Prostate gland (tissue), 2 donors: ENCODE results near the gene CEP112. TPM values are rescaled to one million over a fixed set of nuclear protein-coding genes. Genes with fewer than 3 reads are reported as not detected.

Experiments used
- DNase-seq: peaks from one replicate; pipeline ENCODE4 v3.0.0-alpha.2; 2019; ENCODE audit warnings: low spot score
- H3K27ac ChIP-seq, 2 donors: fragments of 200-600 bp; sonication (generic); 2 replicates each; pipeline ENCODE4 v1.5.1; 2017 to 2019
- H3K27me3 ChIP-seq: fragments of 200-600 bp; sonication (generic); replicated peaks from 2 replicates; pipeline ENCODE4 v1.5.1; 2019; ENCODE audit not compliant: insufficient read depth
- H3K36me3 ChIP-seq, 2 donors: fragments of 200-600 bp; sonication (generic); 1 replicate in 1 of 2; 2 replicates in 1 of 2; pipeline versions ENCODE4 v1.5.1 to v1.8.1; 2017 to 2019
- H3K4me1 ChIP-seq: fragments of 200-600 bp; sonication (generic); replicated peaks from 2 replicates; pipeline ENCODE4 v1.5.1; 2019
- H3K4me3 ChIP-seq, 2 donors: fragments of 200-600 bp; sonication (generic); 2 replicates each; pipeline ENCODE4 v1.5.1; 2017 to 2019
- H3K9me3 ChIP-seq: fragments of 200-600 bp; sonication (generic); 2 replicates; pipeline ENCODE4 v1.5.1; 2017
- POLR2A ChIP-seq: fragments of 450-650 bp; IDR thresholded peaks from one replicate; pipeline ENCODE4 v1.6.1; 2016; ENCODE audit warnings: antibody characterized with exemption, mild to moderate bottlenecking
- POLR2AphosphoS5 ChIP-seq: sonication (generic); formaldehyde crosslinking; IDR thresholded peaks from one replicate; pipeline ENCODE4 v1.6.1; 2017; ENCODE audit warnings: antibody characterized with exemption
- WGBS: methylation state at CpG from one replicate; pipeline ENCODE4 v1.1.5; 2018; 5-methylcytosine and 5-hydroxymethylcytosine counted together
- intact Hi-C: fragments of 100-400 bp; cut with DNase I; formaldehyde crosslinking; loops from one replicate; pipeline ENCODE4 v1.14.2; 2022
- total RNA-seq, 2 donors: library from RNA; depleted of rRNA; stranded (reverse); fragments of >200 nt; gene quantifications; one replicate each; pipeline ENCODE4 v1.1.0, GENCODE V29; 2016
- TF ChIP-seq, protein P1 (sequence below), 4 experiments: fragments of 200-600 bp in 2 of 4; fragments of 450-650 bp in 2 of 4; sonication (generic) in 2 of 4; IDR thresholded peaks; 1 replicate in 3 of 4; 2 replicates in 1 of 4; pipeline ENCODE4 v1.5.1; 2016 to 2019; ENCODE audit warnings: antibody characterized with exemption in 4 of 4, mild to moderate bottlenecking in 2 of 4, moderate library complexity in 2 of 4

Gene CEP112
- total RNA-seq, 2 donors from 2014 or later = 2.3 to 22.8 TPM

DNA sequence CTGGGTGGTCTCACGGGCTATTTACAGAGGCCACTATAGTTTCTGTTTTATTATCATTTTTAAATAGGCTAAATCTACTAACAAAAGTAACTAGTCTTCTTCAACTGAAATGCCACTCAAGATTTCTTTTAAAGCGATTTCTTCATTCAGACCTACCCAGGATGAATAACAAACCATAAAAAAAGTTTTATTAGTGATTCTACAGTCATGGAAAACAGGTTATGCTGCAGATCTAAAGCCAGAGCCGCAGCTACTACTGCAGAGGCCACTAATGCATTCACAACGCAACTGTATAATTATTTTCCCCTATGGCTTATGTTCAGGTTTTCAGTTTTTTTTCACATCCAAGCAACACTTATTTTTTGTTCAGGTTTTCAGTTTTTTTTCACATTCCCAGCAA, 494.3 kb downstream of the CEP112 start:
- H3K9me3 ChIP-seq = no peaks in the 10 kb centered on the region
- H3K36me3 ChIP-seq = no peaks in the 10 kb centered on the region
- TF ChIP-seq, protein P1, sequence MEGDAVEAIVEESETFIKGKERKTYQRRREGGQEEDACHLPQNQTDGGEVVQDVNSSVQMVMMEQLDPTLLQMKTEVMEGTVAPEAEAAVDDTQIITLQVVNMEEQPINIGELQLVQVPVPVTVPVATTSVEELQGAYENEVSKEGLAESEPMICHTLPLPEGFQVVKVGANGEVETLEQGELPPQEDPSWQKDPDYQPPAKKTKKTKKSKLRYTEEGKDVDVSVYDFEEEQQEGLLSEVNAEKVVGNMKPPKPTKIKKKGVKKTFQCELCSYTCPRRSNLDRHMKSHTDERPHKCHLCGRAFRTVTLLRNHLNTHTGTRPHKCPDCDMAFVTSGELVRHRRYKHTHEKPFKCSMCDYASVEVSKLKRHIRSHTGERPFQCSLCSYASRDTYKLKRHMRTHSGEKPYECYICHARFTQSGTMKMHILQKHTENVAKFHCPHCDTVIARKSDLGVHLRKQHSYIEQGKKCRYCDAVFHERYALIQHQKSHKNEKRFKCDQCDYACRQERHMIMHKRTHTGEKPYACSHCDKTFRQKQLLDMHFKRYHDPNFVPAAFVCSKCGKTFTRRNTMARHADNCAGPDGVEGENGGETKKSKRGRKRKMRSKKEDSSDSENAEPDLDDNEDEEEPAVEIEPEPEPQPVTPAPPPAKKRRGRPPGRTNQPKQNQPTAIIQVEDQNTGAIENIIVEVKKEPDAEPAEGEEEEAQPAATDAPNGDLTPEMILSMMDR (IDR thresholded peaks at IDR 0.05) = no peak
- peak; percentile 64 for TF ChIP-seq POLR2AphosphoS5
- TF ChIP-seq POLR2A = no peak
- H3K4me1 ChIP-seq = peaks cover 5% of the 10 kb centered on the region
- intact Hi-C loops = no loop called here
- peak; percentile 42 for DNase-seq
- WGBS = 32% methylated on average over 4 of the region's 4 CpGs
- H3K4me3 ChIP-seq = no peak overlapping the region
- H3K27me3 ChIP-seq = no peaks in the 10 kb centered on the region
- peak overlapping the region; percentile 56 to 71 for H3K27ac ChIP-seq

DNA sequence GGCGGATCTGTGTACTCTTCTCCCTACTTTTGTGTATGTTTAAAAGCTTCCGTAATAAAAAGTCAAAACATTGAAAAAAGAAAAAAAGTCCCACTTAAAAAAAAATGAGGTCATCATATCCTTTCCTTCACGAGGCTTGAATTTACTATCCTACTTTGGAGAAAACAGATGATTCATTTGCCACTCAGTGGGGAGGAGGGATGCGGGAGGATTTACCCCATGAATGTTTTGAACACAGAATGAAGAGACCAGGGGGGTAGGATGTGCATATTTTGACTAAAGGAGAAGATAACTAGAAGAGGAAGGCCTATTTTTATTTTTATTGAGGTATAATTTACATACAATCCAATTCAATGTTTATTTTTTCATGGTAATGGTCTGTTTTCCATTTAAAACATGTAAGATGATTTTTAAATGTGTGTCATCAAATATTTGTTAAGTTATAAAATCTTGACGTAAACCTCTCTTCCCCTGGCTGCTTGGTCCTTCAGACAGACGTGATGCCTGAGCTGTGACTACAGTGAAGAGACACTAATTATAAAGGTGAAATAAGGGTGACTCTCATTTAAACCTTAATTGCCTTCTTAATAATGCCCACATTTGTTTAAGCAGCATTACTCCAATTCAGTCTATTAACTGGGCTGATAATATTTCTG, 495.1 kb downstream of the CEP112 start:
- peaks cover 5% of the 10 kb centered on the region for H3K4me1 ChIP-seq
- H3K27me3 ChIP-seq = no peaks in the 10 kb centered on the region
- no peaks in the 10 kb centered on the region for H3K36me3 ChIP-seq
- TF ChIP-seq POLR2A = no peak
- peak; percentile 15 for TF ChIP-seq POLR2AphosphoS5
- TF ChIP-seq, protein P1 (IDR thresholded peaks at IDR 0.05) = no peak
- 30% methylated on average over 6 of the region's 6 CpGs for WGBS
- DNase-seq = no peak
- peak overlapping the region; percentile 56 to 71 for H3K27ac ChIP-seq
- no peak overlapping the region for H3K4me3 ChIP-seq
- intact Hi-C loops = no loop called here
- no peaks in the 10 kb centered on the region for H3K9me3 ChIP-seq

DNA sequence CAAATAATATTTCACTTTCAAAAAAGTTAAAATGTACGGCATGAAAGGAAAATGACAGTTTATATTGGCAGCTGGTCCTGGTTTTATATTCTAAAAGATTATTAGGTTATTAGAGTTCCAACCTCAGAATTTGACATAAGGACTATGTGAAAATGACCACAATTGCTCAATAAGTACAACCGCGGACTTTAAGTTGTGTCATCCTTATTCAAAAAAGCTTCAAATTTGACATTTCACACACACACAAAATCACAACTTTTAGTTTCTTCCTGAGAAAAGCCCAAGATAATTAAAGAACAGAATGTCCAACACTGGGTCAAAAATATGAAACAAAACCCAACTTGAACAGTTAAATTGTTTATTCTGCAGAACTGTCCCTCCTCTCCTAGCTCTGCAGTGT, 497.3 kb downstream of the CEP112 start:
- no peak overlapping the region for H3K27ac ChIP-seq
- H3K4me1 ChIP-seq = peaks cover 5% of the 10 kb centered on the region
- no peak for DNase-seq
- H3K4me3 ChIP-seq = no peak overlapping the region
- H3K9me3 ChIP-seq = no peaks in the 10 kb centered on the region
- TF ChIP-seq, protein P1 (IDR thresholded peaks at IDR 0.05) = no peak
- no peak for TF ChIP-seq POLR2AphosphoS5
- no peak for TF ChIP-seq POLR2A
- no peaks in the 10 kb centered on the region for H3K27me3 ChIP-seq
- intact Hi-C loops = no loop called here
- H3K36me3 ChIP-seq = no peaks in the 10 kb centered on the region
- WGBS = 66% methylated on average over 3 of the region's 3 CpGs

DNA sequence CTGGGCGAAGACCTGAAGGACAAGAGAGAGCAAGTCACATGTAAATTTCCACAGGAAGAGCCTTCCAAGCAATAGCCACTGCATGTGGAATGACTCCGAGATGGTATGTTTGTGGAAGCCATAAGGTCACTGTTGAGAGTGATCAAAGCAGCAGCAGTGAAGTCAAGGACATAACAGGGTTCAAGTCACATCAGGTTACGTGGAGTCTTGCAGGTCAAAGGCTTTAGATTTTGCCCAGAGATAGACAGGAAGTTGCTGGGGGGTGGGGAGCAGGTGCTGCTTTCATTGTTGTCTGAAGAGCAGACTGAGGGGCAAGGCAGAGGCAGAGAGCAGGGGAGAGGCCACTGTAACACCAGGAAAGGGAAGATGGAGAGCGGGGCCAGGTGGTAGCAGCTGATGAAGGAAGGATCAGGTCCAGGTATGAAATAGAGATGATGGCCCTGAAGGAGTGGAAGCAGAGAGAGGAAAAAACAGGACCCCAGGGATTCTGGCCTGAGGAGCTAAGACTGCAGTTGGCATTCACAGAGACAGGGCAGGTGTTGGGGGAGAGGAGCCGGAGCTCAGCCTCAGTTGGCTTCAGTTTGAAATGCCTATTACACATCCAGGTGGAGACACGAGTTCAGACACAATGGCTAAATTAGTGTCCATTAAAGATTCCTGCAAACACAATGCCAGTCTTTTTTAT, 501.2 kb downstream of the CEP112 start:
- DNase-seq = no peak
- Histone ChIP-seq H3K27me3 (no peaks in the 10 kb centered on the region), H3K27ac (no peak overlapping the region), H3K9me3 (no peaks in the 10 kb centered on the region), H3K36me3 (no peaks in the 10 kb centered on the region), H3K4me3 (no peak overlapping the region), H3K4me1 (no peaks in the 10 kb centered on the region)
- 83% methylated on average over 6 of the region's 6 CpGs for WGBS
- TF ChIP-seq POLR2A (no peak), POLR2AphosphoS5 (no peak)
- TF ChIP-seq, protein P1 (IDR thresholded peaks at IDR 0.05) = no peak
- intact Hi-C loops = no loop called here

DNA sequence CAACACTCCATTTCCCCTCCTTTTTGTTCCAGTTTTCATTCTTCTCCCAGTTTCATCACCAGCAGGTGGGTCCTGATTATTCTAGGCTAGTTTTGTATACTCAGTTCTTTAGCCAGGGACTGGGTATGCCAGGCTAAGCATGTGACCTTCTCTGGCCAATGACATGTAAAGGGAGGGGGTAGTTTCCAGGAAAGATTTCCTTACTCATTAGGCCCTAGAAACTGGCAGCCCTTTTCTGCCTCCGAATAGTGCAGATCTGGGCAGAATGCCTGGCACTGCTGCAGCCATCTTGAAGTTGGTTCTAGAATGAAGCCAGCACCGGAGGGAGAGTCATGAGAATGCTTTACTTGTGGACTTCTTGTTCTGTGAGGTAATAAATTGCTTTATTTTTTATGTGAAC, 503.6 kb downstream of the CEP112 start:
- no peak for DNase-seq
- Histone ChIP-seq H3K4me1 (no peaks in the 10 kb centered on the region), H3K27me3 (no peaks in the 10 kb centered on the region), H3K27ac (no peak overlapping the region), H3K36me3 (no peaks in the 10 kb centered on the region), H3K4me3 (no peak overlapping the region), H3K9me3 (no peaks in the 10 kb centered on the region)
- intact Hi-C loops = no loop called here
- 89% methylated on average over 2 of the region's 2 CpGs for WGBS
- TF ChIP-seq POLR2AphosphoS5 (no peak), POLR2A (no peak)
- TF ChIP-seq, protein P1 (IDR thresholded peaks at IDR 0.05) = no peak
